ENCODE data around the gene JMJD8. TPM values are rescaled to one million over a fixed set of nuclear protein-coding genes. Genes with fewer than 3 reads are reported as not detected.
A peak's percentile ranks its signal among the peaks of the same experiment; 100 is the strongest.

The JMJD8 gene
- total RNA-seq, 1 donor from 2014 or later: 47.0 TPM

GRCh38 chr16:687499-687898, 3.4 kb upstream of the JMJD8 start:
- DNase-seq (no peak), ATAC-seq (ENCODE audit: low read depth) (no peak)
- intact Hi-C loops (cut with micrococcal nuclease): no loop called here
- Mint-ChIP-seq H3K27ac (no peak overlapping the region), H3K4me1 (peaks cover 37% of the 10 kb centered on the region), H3K27me3 (peaks cover under 1% of the 10 kb centered on the region), H3K4me3 (peak overlapping the region; percentile 7), H3K36me3 (ENCODE audit: low read depth) (peaks cover 24% of the 10 kb centered on the region), H3K9me3 (no peaks in the 10 kb centered on the region)
- ChIA-PET POLR2A (no interaction called here), CTCF (no interaction called here)
- TF ChIP-seq CTCF (IDR thresholded peaks at IDR 0.05): no peak

- POLR2A ChIA-PET: no interaction called here
- ATAC-seq (ENCODE audit: low read depth): no peak
- CTCF ChIA-PET: no interaction called here
- Mint-ChIP-seq H3K27me3 (no peaks in the 10 kb centered on the region), H3K4me3 (no peak overlapping the region), H3K36me3 (ENCODE audit: low read depth) (peaks cover 32% of the 10 kb centered on the region), H3K4me1 (peaks cover 45% of the 10 kb centered on the region), H3K27ac (no peak overlapping the region), H3K9me3 (no peaks in the 10 kb centered on the region)
- no peak for DNase-seq
- no peak for TF ChIP-seq CTCF (IDR thresholded peaks at IDR 0.05)
- intact Hi-C loops (cut with micrococcal nuclease): no loop called here
Measured at GRCh38 chr16:686459-687260, 2.5 kb upstream of the JMJD8 start.

- POLR2A ChIA-PET: no interaction called here
- CTCF ChIA-PET: no interaction called here
- intact Hi-C loops (cut with micrococcal nuclease): loop anchor here (2.0 kb wide), 1 partner anchor 35 kb away; the partner anchor contains the start of gene ANTKMT
Measured at GRCh38 chr16:685967-686366, 1.8 kb upstream of the JMJD8 start.

GRCh38 chr16:684961-685696, 995 bp upstream of the JMJD8 start:
- DNase-seq (no peak), ATAC-seq (ENCODE audit: low read depth) (no peak)
- ChIA-PET CTCF (no interaction called here), POLR2A (interaction anchor here (1.2 kb wide), 1 partner anchor 10 kb away, joined by 3 read pairs; no protein-coding TSS in a partner anchor)
- no peaks in the 10 kb centered on the region for H3K9me3 Mint-ChIP-seq
- H3K4me1 Mint-ChIP-seq: peaks cover 45% of the 10 kb centered on the region
- no peak overlapping the region for H3K4me3 Mint-ChIP-seq
- H3K27me3 Mint-ChIP-seq: no peaks in the 10 kb centered on the region
- peaks cover 38% of the 10 kb centered on the region for H3K36me3 Mint-ChIP-seq (ENCODE audit: low read depth)
- intact Hi-C loops (cut with micrococcal nuclease): loop anchor here (1.0 to 2.0 kb wide), 4 partner anchors 36 to 158 kb away; partner anchors contain the start of genes ANTKMT, CAPN15, METTL26 and WDR90
- H3K27ac Mint-ChIP-seq: no peak overlapping the region
- TF ChIP-seq CTCF (IDR thresholded peaks at IDR 0.05): no peak

More at GRCh38 chr16:685967-686366, 1.8 kb upstream of the JMJD8 start:
- no peaks in the 10 kb centered on the region for H3K9me3 Mint-ChIP-seq
- H3K27ac Mint-ChIP-seq: no peak overlapping the region
- H3K27me3 Mint-ChIP-seq: no peaks in the 10 kb centered on the region
- TF ChIP-seq CTCF (IDR thresholded peaks at IDR 0.05): no peak
- peaks cover 38% of the 10 kb centered on the region for H3K36me3 Mint-ChIP-seq (ENCODE audit: low read depth)
- H3K4me1 Mint-ChIP-seq: peaks cover 49% of the 10 kb centered on the region
- DNase-seq (no peak), ATAC-seq (ENCODE audit: low read depth) (no peak)
- peak overlapping the region; percentile 19 for H3K4me3 Mint-ChIP-seq

Measured in activated B cell treated with CpG ODN at 0.5 μM for 24 hours (primary cell).